Chondrocyte (in vitro differentiated cells): ENCODE results near the gene ABCA4. TPM values are rescaled to one million over a fixed set of nuclear protein-coding genes. Genes with fewer than 3 reads are reported as not detected.

ENCODE experiments used
- DNase-seq: peaks from one replicate; pipeline ENCODE4 v3.0.0; 2021; ENCODE audit warnings: mixed read lengths, low spot score
- H3K27ac Mint-ChIP-seq: one replicate; pipeline ENCODE4 v1.8.0; 2021; ENCODE audit warnings: mild to moderate bottlenecking, moderate library complexity, mixed read lengths; ENCODE audit not compliant: unreplicated experiment
- H3K27me3 Mint-ChIP-seq: 2 replicates; pipeline ENCODE4 v1.8.0; 2021; ENCODE audit warnings: low read depth, mixed read lengths
- H3K36me3 Mint-ChIP-seq: 2 replicates; pipeline ENCODE4 v1.8.0; 2021; ENCODE audit warnings: low read depth, mixed read lengths
- H3K4me1 Mint-ChIP-seq: 2 replicates; pipeline ENCODE4 v1.8.0; 2021; ENCODE audit warnings: low read depth, mild to moderate bottlenecking, mixed read lengths
- H3K4me3 Mint-ChIP-seq: one replicate; pipeline ENCODE4 v1.8.0; 2021; ENCODE audit warnings: mild to moderate bottlenecking, moderate library complexity, mixed read lengths; ENCODE audit not compliant: unreplicated experiment
- H3K9me3 Mint-ChIP-seq: 2 replicates; pipeline ENCODE4 v1.8.0; 2021; ENCODE audit warnings: low read depth, mixed read lengths
- total RNA-seq: library from RNA; stranded (reverse); gene quantifications from 3 replicates; pipeline ENCODE4 v1.2.1, GENCODE V29; 2021
- TF ChIP-seq, protein P1 (sequence below): fragments of 200-600 bp; sonication (generic); IDR thresholded peaks from 2 replicates; pipeline ENCODE4 v1.5.0; 2021; ENCODE audit warnings: antibody characterized with exemption, mild to moderate bottlenecking, moderate library complexity

ABCA4 gene
- total RNA-seq, 1 donor from 2014 or later, result 0.22 TPM

DNA sequence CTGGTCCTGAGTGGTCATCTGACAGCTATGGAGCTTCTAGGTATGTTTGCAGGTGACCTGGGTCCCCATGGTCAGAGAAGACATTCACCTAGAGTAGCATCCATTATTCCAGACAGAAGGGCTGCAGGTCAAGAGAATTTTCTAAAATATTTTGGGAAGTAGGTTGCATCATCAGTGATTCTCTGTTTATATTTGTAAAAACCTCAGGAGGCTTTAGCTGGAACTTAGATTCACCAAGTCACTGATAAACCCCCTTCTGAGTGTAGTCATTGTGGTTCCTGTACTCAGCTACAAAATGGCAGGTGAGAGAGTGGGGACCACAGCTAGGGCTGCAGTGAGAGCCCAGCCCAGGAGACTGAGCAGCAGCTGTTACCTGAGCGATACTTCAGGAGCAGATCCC is 78.6 kb downstream of the ABCA4 start:
- no peaks in the 10 kb centered on the region for H3K9me3 Mint-ChIP-seq
- H3K4me3 Mint-ChIP-seq, result no peak overlapping the region
- H3K36me3 Mint-ChIP-seq, result no peaks in the 10 kb centered on the region
- H3K27me3 Mint-ChIP-seq, result no peaks in the 10 kb centered on the region
- H3K4me1 Mint-ChIP-seq, result peaks cover 61% of the 10 kb centered on the region
- no peak for DNase-seq
- TF ChIP-seq, protein P1, sequence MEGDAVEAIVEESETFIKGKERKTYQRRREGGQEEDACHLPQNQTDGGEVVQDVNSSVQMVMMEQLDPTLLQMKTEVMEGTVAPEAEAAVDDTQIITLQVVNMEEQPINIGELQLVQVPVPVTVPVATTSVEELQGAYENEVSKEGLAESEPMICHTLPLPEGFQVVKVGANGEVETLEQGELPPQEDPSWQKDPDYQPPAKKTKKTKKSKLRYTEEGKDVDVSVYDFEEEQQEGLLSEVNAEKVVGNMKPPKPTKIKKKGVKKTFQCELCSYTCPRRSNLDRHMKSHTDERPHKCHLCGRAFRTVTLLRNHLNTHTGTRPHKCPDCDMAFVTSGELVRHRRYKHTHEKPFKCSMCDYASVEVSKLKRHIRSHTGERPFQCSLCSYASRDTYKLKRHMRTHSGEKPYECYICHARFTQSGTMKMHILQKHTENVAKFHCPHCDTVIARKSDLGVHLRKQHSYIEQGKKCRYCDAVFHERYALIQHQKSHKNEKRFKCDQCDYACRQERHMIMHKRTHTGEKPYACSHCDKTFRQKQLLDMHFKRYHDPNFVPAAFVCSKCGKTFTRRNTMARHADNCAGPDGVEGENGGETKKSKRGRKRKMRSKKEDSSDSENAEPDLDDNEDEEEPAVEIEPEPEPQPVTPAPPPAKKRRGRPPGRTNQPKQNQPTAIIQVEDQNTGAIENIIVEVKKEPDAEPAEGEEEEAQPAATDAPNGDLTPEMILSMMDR, result no peak
- H3K27ac Mint-ChIP-seq, result no peak overlapping the region

DNA sequence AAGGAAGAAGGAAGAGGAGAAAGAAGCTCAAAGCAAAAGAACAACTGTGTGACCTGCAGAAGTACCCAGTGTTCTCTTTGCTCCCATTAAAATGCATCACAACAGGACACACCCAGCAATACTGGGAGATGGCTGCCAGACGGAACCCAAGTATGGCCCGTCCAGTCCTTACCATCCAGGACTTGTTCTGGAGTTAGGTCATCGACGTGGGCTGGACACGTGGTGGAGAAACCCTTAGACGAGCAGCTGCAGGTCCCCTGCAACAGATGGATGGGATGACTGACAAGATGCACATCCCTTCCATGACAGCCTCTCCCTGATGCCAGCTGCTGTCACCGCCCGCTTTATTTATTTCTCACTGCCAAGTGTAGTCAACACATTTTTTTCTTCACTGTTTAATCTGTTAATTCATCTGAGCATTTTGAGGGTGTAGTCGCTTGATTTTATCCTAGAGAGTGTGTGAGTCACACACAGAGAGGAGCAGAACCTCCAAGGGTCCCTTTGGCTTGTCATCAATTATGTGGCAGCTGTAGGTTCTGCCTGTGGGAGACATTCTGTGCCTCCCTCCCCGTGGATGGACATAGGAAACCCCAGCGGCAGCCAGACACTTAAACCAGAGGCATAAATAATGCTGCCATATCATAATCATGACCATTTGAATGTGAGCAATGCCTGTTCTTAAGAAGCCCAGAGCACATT is 80.9 kb downstream of the ABCA4 start:
- no peak for DNase-seq
- no peak overlapping the region for H3K4me3 Mint-ChIP-seq
- no peaks in the 10 kb centered on the region for H3K9me3 Mint-ChIP-seq
- TF ChIP-seq, protein P1, result peak; percentile 44
- H3K36me3 Mint-ChIP-seq, result no peaks in the 10 kb centered on the region
- H3K27me3 Mint-ChIP-seq, result no peaks in the 10 kb centered on the region
- H3K27ac Mint-ChIP-seq, result peak overlapping the region; percentile 34
- H3K4me1 Mint-ChIP-seq, result peaks cover 75% of the 10 kb centered on the region

DNA sequence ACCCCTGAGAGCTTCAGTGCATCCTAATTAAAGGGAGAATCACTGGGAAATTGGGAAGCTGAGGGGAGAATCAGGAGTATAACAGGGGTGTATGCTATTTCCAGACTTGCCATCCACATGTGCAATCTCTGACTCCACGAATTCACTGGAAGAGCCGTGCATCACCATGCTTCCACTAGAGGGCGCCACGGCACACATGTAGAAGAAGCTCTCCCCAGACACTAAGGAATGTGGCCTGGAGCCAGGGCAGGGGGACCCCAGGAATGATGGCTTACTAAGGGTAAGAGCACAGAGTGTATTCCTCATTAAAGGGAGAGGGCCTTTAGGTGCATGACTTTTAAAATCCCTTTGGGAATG is 81.5 kb downstream of the ABCA4 start:
- Mint-ChIP-seq H3K4me1 (peaks cover 71% of the 10 kb centered on the region), H3K36me3 (no peaks in the 10 kb centered on the region), H3K4me3 (no peak overlapping the region), H3K9me3 (no peaks in the 10 kb centered on the region), H3K27me3 (no peaks in the 10 kb centered on the region), H3K27ac (peak overlapping the region; percentile 56)
- DNase-seq, result no peak
- TF ChIP-seq, protein P1, result peak; percentile 92

DNA sequence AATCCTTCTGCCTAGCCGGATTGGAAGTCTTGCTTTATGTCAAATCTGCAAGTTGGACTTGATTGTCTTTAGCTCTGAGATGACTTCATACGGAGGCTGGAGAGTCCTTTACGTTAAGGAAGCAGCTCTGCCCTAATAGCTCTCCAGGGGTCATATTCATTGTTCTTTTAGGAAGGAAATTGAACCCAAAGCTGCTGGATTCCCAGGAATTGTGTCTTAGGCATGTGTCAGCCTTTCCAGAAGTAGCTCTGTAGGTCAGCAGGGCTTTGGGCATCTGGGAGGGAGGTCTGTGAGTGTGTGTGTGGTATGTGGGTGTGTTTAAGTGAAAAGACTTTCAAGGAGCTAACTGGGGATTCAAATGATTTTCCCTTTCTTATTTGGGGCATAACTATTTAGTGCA is 82.4 kb downstream of the ABCA4 start:
- no peaks in the 10 kb centered on the region for H3K9me3 Mint-ChIP-seq
- no peaks in the 10 kb centered on the region for H3K27me3 Mint-ChIP-seq
- peaks cover 72% of the 10 kb centered on the region for H3K4me1 Mint-ChIP-seq
- H3K4me3 Mint-ChIP-seq, result no peak overlapping the region
- DNase-seq, result no peak
- TF ChIP-seq, protein P1, result no peak
- H3K27ac Mint-ChIP-seq, result peak overlapping the region; percentile 74
- H3K36me3 Mint-ChIP-seq, result no peaks in the 10 kb centered on the region

DNA sequence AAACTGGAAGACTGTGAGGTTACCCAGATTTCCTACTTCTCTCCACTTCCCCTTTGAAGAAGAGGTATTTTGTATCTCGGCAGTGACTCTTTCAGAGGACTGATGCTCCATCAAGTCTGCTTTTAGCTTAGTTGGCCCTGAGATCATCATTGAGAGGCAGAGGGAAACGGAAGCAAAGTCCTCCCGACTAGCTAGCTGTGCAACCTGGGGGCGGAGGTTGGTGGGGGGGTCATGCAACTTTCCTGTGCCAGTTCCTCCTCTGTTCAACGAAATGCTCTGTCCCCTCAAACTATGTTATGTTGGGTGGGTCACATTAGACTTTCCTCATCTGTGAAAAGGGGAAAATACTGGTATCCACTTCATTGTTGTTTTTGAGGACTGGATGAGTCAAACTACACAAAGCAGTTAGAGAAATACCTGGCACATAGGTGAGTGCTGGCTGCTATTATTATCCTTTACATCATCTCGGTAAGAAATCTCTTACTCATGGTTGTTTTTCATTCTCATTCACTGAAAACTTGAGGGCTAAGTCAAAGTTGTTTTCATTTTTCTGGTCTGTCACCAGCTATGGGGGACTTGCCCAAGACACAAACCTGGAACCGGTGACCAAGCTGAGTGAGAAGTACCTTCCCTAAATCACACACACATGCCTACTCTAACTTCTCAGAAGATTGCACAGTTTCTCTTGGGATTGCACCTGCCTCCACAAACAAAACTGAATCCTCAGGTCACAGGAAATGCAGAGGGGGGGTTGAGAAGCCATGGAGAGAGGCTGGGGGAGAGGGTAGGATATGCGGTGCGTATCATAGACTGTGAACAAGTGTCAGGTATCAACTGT is 83.3 kb downstream of the ABCA4 start:
- no peaks in the 10 kb centered on the region for H3K27me3 Mint-ChIP-seq
- H3K36me3 Mint-ChIP-seq, result no peaks in the 10 kb centered on the region
- peaks cover 76% of the 10 kb centered on the region for H3K4me1 Mint-ChIP-seq
- TF ChIP-seq, protein P1, result no peak
- no peak overlapping the region for H3K4me3 Mint-ChIP-seq
- no peaks in the 10 kb centered on the region for H3K9me3 Mint-ChIP-seq
- H3K27ac Mint-ChIP-seq, result peak overlapping the region; percentile 89
- DNase-seq, result no peak
